ENCODE measurements around the gene IL16. TPM values are rescaled to one million over a fixed set of nuclear protein-coding genes. Genes with fewer than 3 reads are reported as not detected.

IL16 gene
- total RNA-seq, 2 donors from 2014 or later: 3.4 to 3.7 TPM

- Histone ChIP-seq H3K27me3 (no peaks in the 10 kb centered on the region), H3K27ac (no peak overlapping the region), H3K4me1 (no peaks in the 10 kb centered on the region), H3K4me3 (no peak overlapping the region), H3K36me3 (no peaks in the 10 kb centered on the region), H3K9me3 (no peaks in the 10 kb centered on the region), H3K9ac (ENCODE audit: low read depth in 2 of 2, low read length in 2 of 2) (no peak overlapping the region)
- no peak for DNase-seq
- TF ChIP-seq, protein P1, sequence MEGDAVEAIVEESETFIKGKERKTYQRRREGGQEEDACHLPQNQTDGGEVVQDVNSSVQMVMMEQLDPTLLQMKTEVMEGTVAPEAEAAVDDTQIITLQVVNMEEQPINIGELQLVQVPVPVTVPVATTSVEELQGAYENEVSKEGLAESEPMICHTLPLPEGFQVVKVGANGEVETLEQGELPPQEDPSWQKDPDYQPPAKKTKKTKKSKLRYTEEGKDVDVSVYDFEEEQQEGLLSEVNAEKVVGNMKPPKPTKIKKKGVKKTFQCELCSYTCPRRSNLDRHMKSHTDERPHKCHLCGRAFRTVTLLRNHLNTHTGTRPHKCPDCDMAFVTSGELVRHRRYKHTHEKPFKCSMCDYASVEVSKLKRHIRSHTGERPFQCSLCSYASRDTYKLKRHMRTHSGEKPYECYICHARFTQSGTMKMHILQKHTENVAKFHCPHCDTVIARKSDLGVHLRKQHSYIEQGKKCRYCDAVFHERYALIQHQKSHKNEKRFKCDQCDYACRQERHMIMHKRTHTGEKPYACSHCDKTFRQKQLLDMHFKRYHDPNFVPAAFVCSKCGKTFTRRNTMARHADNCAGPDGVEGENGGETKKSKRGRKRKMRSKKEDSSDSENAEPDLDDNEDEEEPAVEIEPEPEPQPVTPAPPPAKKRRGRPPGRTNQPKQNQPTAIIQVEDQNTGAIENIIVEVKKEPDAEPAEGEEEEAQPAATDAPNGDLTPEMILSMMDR (IDR thresholded peaks at IDR 0.05): no peak
- intact Hi-C loops (cut with DNase I): no loop called here
Observed at GRCh38 chr15:81227716-81228115, 31.0 kb downstream of the IL16 start.

- Histone ChIP-seq H3K9me3 (no peaks in the 10 kb centered on the region), H3K27me3 (no peaks in the 10 kb centered on the region), H3K36me3 (no peaks in the 10 kb centered on the region), H3K4me1 (no peaks in the 10 kb centered on the region), H3K9ac (ENCODE audit: low read depth in 2 of 2, low read length in 2 of 2) (no peak overlapping the region), H3K4me3 (no peak overlapping the region), H3K27ac (no peak overlapping the region)
- TF ChIP-seq, protein P1 (IDR thresholded peaks at IDR 0.05): no peak
- no peak for DNase-seq
- intact Hi-C loops (cut with DNase I): no loop called here
Observed at GRCh38 chr15:81229586-81229985, 32.9 kb downstream of the IL16 start.

DNA sequence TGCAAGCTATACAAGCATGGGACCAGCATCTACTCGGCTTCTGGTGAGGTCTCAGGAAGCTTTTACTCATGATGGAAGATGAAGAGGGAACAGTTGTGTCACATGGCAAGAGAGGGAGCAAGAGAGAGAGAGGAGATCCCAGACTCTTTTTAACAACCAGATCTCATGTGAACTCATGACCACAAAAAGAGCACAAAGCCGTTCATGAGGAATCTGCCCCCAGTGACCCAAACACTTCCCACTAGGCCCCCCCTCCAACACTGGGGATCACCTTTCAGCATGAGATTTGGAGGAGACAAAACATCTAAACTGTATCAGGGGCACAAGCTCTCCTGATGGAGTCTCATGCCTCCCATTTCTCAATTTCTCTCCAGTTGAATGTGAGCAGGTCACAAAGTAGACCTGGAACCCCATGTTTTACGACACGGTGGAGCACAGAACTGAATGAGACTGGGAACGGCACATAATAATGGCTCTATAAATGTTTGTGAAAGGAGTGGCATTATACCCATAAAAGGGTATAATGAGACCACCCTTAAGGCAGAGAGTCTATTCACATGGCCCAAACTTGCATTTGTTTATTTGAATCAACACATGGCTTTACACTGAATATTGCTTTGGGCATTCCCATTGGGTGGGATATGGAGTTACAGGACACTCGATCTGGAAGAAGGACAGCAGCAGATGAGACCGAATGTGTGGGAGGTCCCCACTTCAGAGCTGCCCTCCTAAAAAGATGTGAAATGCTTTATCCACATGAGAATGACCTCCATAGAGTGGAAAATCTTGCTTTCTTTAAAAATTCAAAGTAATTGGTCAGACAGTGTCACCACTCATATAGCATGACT lies 38.8 kb downstream of the IL16 start:
- TF ChIP-seq, protein P1 (IDR thresholded peaks at IDR 0.05): no peak
- intact Hi-C loops (cut with DNase I): no loop called here
- no peak overlapping the region for H3K27ac ChIP-seq

GRCh38 chr15:81239190-81239589 lies 42.5 kb downstream of the IL16 start:
- TF ChIP-seq, protein P1 (IDR thresholded peaks at IDR 0.05): no peak
- H3K9me3 ChIP-seq: no peaks in the 10 kb centered on the region
- H3K9ac ChIP-seq (ENCODE audit: low read depth in 2 of 2, low read length in 2 of 2): no peak overlapping the region

More for the DNA sequence above, 38.8 kb downstream of the IL16 start:
- no peak overlapping the region for H3K9ac ChIP-seq (ENCODE audit: low read depth in 2 of 2, low read length in 2 of 2)
- no peaks in the 10 kb centered on the region for H3K4me1 ChIP-seq
- H3K9me3 ChIP-seq: no peaks in the 10 kb centered on the region
- H3K36me3 ChIP-seq: no peaks in the 10 kb centered on the region
- no peak for DNase-seq
- H3K27me3 ChIP-seq: no peaks in the 10 kb centered on the region
- no peak overlapping the region for H3K4me3 ChIP-seq

DNA sequence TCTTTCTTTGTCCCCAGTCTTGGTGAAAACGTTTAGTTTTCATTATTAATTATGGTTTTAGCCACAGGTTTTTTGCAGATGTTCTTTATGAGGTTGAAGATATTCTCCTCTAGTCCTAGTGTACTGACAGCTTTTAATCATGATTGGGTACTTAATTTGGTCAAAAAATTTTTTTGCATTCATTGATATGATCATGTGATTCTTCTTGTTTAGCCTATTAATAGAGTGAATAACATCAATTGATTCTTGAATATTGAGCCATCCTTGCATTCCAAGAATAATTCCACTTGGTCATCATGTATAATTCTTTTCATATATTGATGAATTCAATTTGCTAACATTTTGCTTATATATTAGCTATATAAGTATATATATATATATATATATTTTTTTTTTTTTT lies 46.1 kb downstream of the IL16 start:
- Histone ChIP-seq H3K9me3 (no peaks in the 10 kb centered on the region), H3K9ac (ENCODE audit: low read depth in 2 of 2, low read length in 2 of 2) (no peak overlapping the region), H3K36me3 (no peaks in the 10 kb centered on the region), H3K4me1 (no peaks in the 10 kb centered on the region), H3K27ac (no peak overlapping the region), H3K27me3 (no peaks in the 10 kb centered on the region), H3K4me3 (no peak overlapping the region)
- no peak for DNase-seq
- TF ChIP-seq, protein P1 (IDR thresholded peaks at IDR 0.05): no peak
- intact Hi-C loops (cut with DNase I): no loop called here

More at GRCh38 chr15:81239190-81239589, 42.5 kb downstream of the IL16 start:
- intact Hi-C loops (cut with DNase I): no loop called here
- DNase-seq: no peak
- no peaks in the 10 kb centered on the region for H3K4me1 ChIP-seq
- no peaks in the 10 kb centered on the region for H3K27me3 ChIP-seq
- H3K4me3 ChIP-seq: no peak overlapping the region
- H3K36me3 ChIP-seq: no peaks in the 10 kb centered on the region
- H3K27ac ChIP-seq: no peak overlapping the region
